Stimulated activated naive CD8-positive, alpha-beta T cell treated with anti-CD3 and anti-CD28 coated beads, Interleukin-15, amount 100 ng/mL, for 72 hours (primary cell): ENCODE data around the gene SEPTIN10.
A peak's percentile ranks its signal among the peaks of the same experiment; 100 is the strongest.
"Not testable (repeated sequence)": the region's sequence is repeated elsewhere in the genome, so short reads cannot be mapped to it uniquely, and the experiment has no call there.

Source experiments
- ATAC-seq: fragments of 150-1000 bp; cut with Tn5 transposase; 2 replicates; pipeline ENCODE4 v1.10.0; 2021; ENCODE audit warnings: mild to moderate bottlenecking, moderate library complexity
- DNase-seq, 2 donors: peaks; one replicate each; pipeline ENCODE4 v3.0.0; 2021 to 2022
- H3K27ac Mint-ChIP-seq, 2 donors: one replicate each; pipeline ENCODE4 v1.8.0; 2022; ENCODE audit warnings: mild to moderate bottlenecking in 2 of 2, mixed read lengths in 2 of 2, moderate library complexity in 2 of 2
- H3K27me3 Mint-ChIP-seq: one replicate; pipeline ENCODE4 v1.8.0; 2022; ENCODE audit warnings: mixed read lengths
- H3K4me1 Mint-ChIP-seq: one replicate; pipeline ENCODE4 v1.8.0; 2022; ENCODE audit warnings: mild to moderate bottlenecking, mixed read lengths
- H3K4me3 Mint-ChIP-seq, 2 donors: one replicate each; pipeline ENCODE4 v1.8.0; 2022; ENCODE audit warnings: mild to moderate bottlenecking in 2 of 2, mixed read lengths in 2 of 2, moderate library complexity in 1 of 2
- H3K9me3 Mint-ChIP-seq, 2 donors: one replicate each; pipeline ENCODE4 v1.8.0; 2022; ENCODE audit warnings: mixed read lengths in 2 of 2

SEPTIN10 gene

GRCh38 chr2:109591206-109591605, 22.6 kb downstream of the SEPTIN10 start:
- no peak overlapping the region for H3K4me3 Mint-ChIP-seq
- no peaks in the 10 kb centered on the region for H3K27me3 Mint-ChIP-seq
- ATAC-seq = no peak
- no peaks in the 10 kb centered on the region for H3K4me1 Mint-ChIP-seq
- H3K9me3 Mint-ChIP-seq = no peaks in the 10 kb centered on the region
- DNase-seq = no peak
- no peak overlapping the region for H3K27ac Mint-ChIP-seq

GRCh38 chr2:109586687-109587086, 27.1 kb downstream of the SEPTIN10 start:
- Mint-ChIP-seq H3K9me3 (no peaks in the 10 kb centered on the region), H3K4me1 (no peaks in the 10 kb centered on the region), H3K27me3 (peaks cover 12% of the 10 kb centered on the region), H3K27ac (no peak overlapping the region), H3K4me3 (no peak overlapping the region)
- DNase-seq (no peak), ATAC-seq (no peak)

- no peak overlapping the region for H3K4me3 Mint-ChIP-seq
- ATAC-seq = no peak
- no peaks in the 10 kb centered on the region for H3K9me3 Mint-ChIP-seq
- H3K4me1 Mint-ChIP-seq = no peaks in the 10 kb centered on the region
- DNase-seq = no peak
- H3K27ac Mint-ChIP-seq = no peak overlapping the region
- H3K27me3 Mint-ChIP-seq = peaks cover 12% of the 10 kb centered on the region
Measured at GRCh38 chr2:109582928-109583895, 30.6 kb downstream of the SEPTIN10 start.

GRCh38 chr2:109577630-109578029, 36.1 kb downstream of the SEPTIN10 start:
- DNase-seq, H3K4me1 Mint-ChIP-seq, ATAC-seq, H3K27ac Mint-ChIP-seq, H3K27me3 Mint-ChIP-seq, H3K4me3 Mint-ChIP-seq, H3K9me3 Mint-ChIP-seq: not testable (repeated sequence)

GRCh38 chr2:109575373-109575772, 38.4 kb downstream of the SEPTIN10 start:
- no peak overlapping the region for H3K4me3 Mint-ChIP-seq

GRCh38 chr2:109563980-109564550, 49.7 kb downstream of the SEPTIN10 start:
- no peak overlapping the region for H3K27ac Mint-ChIP-seq
- H3K9me3 Mint-ChIP-seq = no peaks in the 10 kb centered on the region
- H3K4me1 Mint-ChIP-seq = no peaks in the 10 kb centered on the region
- H3K27me3 Mint-ChIP-seq = peaks cover 6% of the 10 kb centered on the region
- ATAC-seq = no peak
- DNase-seq = no peak
- H3K4me3 Mint-ChIP-seq = no peak overlapping the region

More at GRCh38 chr2:109575373-109575772, 38.4 kb downstream of the SEPTIN10 start:
- ATAC-seq (no peak), DNase-seq (no peak)
- no peak overlapping the region for H3K27ac Mint-ChIP-seq
- no peaks in the 10 kb centered on the region for H3K4me1 Mint-ChIP-seq
- peaks cover 6% of the 10 kb centered on the region for H3K27me3 Mint-ChIP-seq
- H3K9me3 Mint-ChIP-seq = no peaks in the 10 kb centered on the region

- Mint-ChIP-seq H3K27me3 (peaks cover 6% of the 10 kb centered on the region), H3K9me3 (no peaks in the 10 kb centered on the region)
Measured at GRCh38 chr2:109563288-109563687, 50.5 kb downstream of the SEPTIN10 start.

GRCh38 chr2:109562421-109562820, 51.3 kb downstream of the SEPTIN10 start:
- Mint-ChIP-seq H3K9me3 (no peaks in the 10 kb centered on the region), H3K27me3 (peaks cover 6% of the 10 kb centered on the region), H3K27ac (no peak overlapping the region), H3K4me1 (no peaks in the 10 kb centered on the region), H3K4me3 (no peak overlapping the region)
- DNase-seq = no peak
- ATAC-seq = no peak

More at GRCh38 chr2:109563288-109563687, 50.5 kb downstream of the SEPTIN10 start:
- Mint-ChIP-seq H3K4me3 (no peak overlapping the region), H3K4me1 (no peaks in the 10 kb centered on the region), H3K27ac (no peak overlapping the region)
- ATAC-seq (no peak), DNase-seq (no peak)

- DNase-seq = no peak
- Mint-ChIP-seq H3K4me1 (peaks cover under 1% of the 10 kb centered on the region), H3K27ac (peak overlapping the region in 1 of 2 donors; percentile 45), H3K4me3 (no peak overlapping the region), H3K27me3 (peaks cover 6% of the 10 kb centered on the region), H3K9me3 (no peaks in the 10 kb centered on the region)
- ATAC-seq = no peak
Measured at GRCh38 chr2:109560265-109560664, 53.5 kb downstream of the SEPTIN10 start.

- H3K27ac Mint-ChIP-seq = no peak overlapping the region
- no peaks in the 10 kb centered on the region for H3K9me3 Mint-ChIP-seq
- peaks cover 7% of the 10 kb centered on the region for H3K4me1 Mint-ChIP-seq
- DNase-seq (no peak), ATAC-seq (no peak)
- no peak overlapping the region for H3K4me3 Mint-ChIP-seq
- H3K27me3 Mint-ChIP-seq = peaks cover 6% of the 10 kb centered on the region
Measured at GRCh38 chr2:109558076-109558882, 55.5 kb downstream of the SEPTIN10 start.

- Mint-ChIP-seq H3K4me1 (peaks cover 7% of the 10 kb centered on the region), H3K27me3 (peaks cover 6% of the 10 kb centered on the region), H3K27ac (no peak overlapping the region), H3K4me3 (no peak overlapping the region), H3K9me3 (no peaks in the 10 kb centered on the region)
- DNase-seq = no peak
- ATAC-seq = no peak
Measured at GRCh38 chr2:109557309-109557708, 56.5 kb downstream of the SEPTIN10 start.

- H3K4me1 Mint-ChIP-seq = peaks cover 7% of the 10 kb centered on the region
- H3K9me3 Mint-ChIP-seq = no peaks in the 10 kb centered on the region
- peaks cover 3% of the 10 kb centered on the region for H3K27me3 Mint-ChIP-seq
- ATAC-seq = no peak
- no peak overlapping the region for H3K27ac Mint-ChIP-seq
- H3K4me3 Mint-ChIP-seq = no peak overlapping the region
- DNase-seq = no peak
Measured at GRCh38 chr2:109555346-109555900, 58.3 kb downstream of the SEPTIN10 start.

- peak overlapping the region in 1 of 2 donors; percentile 3 for H3K27ac Mint-ChIP-seq
- no peak for ATAC-seq
- DNase-seq = no peak
Measured at GRCh38 chr2:109554758-109555157, 59.0 kb downstream of the SEPTIN10 start.

GRCh38 chr2:109549016-109549590, 64.7 kb downstream of the SEPTIN10 start:
- ATAC-seq (no peak), DNase-seq (no peak)
- Mint-ChIP-seq H3K4me3 (no peak overlapping the region), H3K27ac (no peak overlapping the region), H3K27me3 (no peaks in the 10 kb centered on the region), H3K9me3 (no peaks in the 10 kb centered on the region), H3K4me1 (no peaks in the 10 kb centered on the region)

More at GRCh38 chr2:109554758-109555157, 59.0 kb downstream of the SEPTIN10 start:
- no peaks in the 10 kb centered on the region for H3K9me3 Mint-ChIP-seq
- peaks cover 7% of the 10 kb centered on the region for H3K4me1 Mint-ChIP-seq
- H3K27me3 Mint-ChIP-seq = no peaks in the 10 kb centered on the region
- no peak overlapping the region for H3K4me3 Mint-ChIP-seq

GRCh38 chr2:109547280-109547679, 66.5 kb downstream of the SEPTIN10 start:
- no peaks in the 10 kb centered on the region for H3K27me3 Mint-ChIP-seq
- DNase-seq (no peak), ATAC-seq (no peak)
- H3K4me1 Mint-ChIP-seq = no peaks in the 10 kb centered on the region
- no peak overlapping the region for H3K4me3 Mint-ChIP-seq
- H3K27ac Mint-ChIP-seq = no peak overlapping the region
- H3K9me3 Mint-ChIP-seq = no peaks in the 10 kb centered on the region
